Measurements from ENCODE around the gene TAS2R4. TPM values are rescaled to one million over a fixed set of nuclear protein-coding genes. Genes with fewer than 3 reads are reported as not detected.

TAS2R4 gene
- total RNA-seq, 1 experiment from 2014 or later, result 1.2 TPM

DNA sequence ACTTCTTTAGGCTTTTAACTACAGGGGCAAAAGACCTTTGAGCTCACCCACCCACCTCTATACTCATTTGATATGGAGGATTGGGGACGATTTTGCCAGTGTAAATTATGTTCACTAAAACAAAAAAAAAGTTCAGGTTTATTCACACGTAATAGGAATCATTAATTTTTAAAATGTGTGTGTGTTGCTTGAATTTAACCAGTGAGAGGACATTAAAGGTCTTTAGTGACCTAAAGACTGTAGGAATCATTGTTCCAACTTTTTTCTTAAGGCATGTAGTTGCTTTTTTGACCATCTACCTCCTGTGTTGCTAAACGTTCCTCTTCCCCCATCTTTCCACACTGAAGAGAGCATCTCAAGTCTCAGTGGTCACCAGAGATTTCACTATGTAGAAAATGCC is 37.2 kb upstream of the TAS2R4 start:
- Histone ChIP-seq H2AFZ (ENCODE audit: low read depth, low read length, poor library complexity, severe bottlenecking) (no peak overlapping the region), H3K9me2 (ENCODE audit: insufficient read depth) (no peaks in the 10 kb centered on the region), H3K9ac (ENCODE audit: low read length) (peak overlapping the region; percentile 89), H3K27ac (ENCODE audit: low read depth, low read length) (no peak overlapping the region), H3K9me3 (ENCODE audit: control insufficient read depth in 1 of 2, insufficient read depth in 1 of 2, low read depth in 1 of 2, low read length in 2 of 2) (no peaks in the 10 kb centered on the region), H3K4me3 (replicated peaks in 1 of 2; ENCODE audit: low read depth in 1 of 2, low read length in 2 of 2) (peak overlapping the region; percentile 86 to 88), H3K79me2 (ENCODE audit: insufficient read depth, low read length) (peaks cover 61% of the 10 kb centered on the region), H3K4me1 (ENCODE audit: control insufficient read depth in 1 of 2, insufficient read depth in 2 of 2, low read length in 2 of 2) (peaks cover 4 to 13% of the 10 kb centered on the region in 2 experiments; a peak in 3 of 4 replicates), H3K4me2 (ENCODE audit: low read length) (peak overlapping the region; percentile 84), H3K27me3 (ENCODE audit: insufficient read depth, low read length) (no peaks in the 10 kb centered on the region), H3K36me3 (ENCODE audit: control insufficient read depth in 1 of 2, insufficient read depth in 2 of 2, low read length in 2 of 2) (peaks cover 35 to 36% of the 10 kb centered on the region in 2 experiments), H4K20me1 (ENCODE audit: insufficient read depth) (peaks cover 6% of the 10 kb centered on the region; the same call in 1 of the 2 replicates)
- ChIA-PET CTCF (interaction anchor here (1.5 to 1.6 kb wide), 2 partner anchors 17 to 31 kb away, joined by 3 to 4 read pairs; partner anchors contain the start of gene WEE2), RAD21 (ENCODE audit: low non-redundant PET in 1 of 2, low total read pairs in 2 of 2, uncharacterized antibody in 2 of 2, unreplicated experiment in 2 of 2) (no interaction called here), POLR2A (no interaction called here)
- no peak for DNase-seq (ENCODE audit: low read depth, low spot score)
- no peak for ATAC-seq
- no TSS peak for BruUV-seq (replicated peaks)
- TF ChIP-seq SP1 (IDR thresholded peaks at IDR 0.05; ENCODE audit: low read depth) (no peak), RAD21 (IDR thresholded peaks at IDR 0.05; ENCODE audit: low read depth) (no peak), JUND (IDR thresholded peaks at IDR 0.05) (no peak), CEBPB (IDR thresholded peaks at IDR 0.05; ENCODE audit: low read depth) (no peak), POLR2AphosphoS5 (IDR thresholded peaks at IDR 0.05; ENCODE audit: low read depth, low read length) (no peak), POLR2A (IDR thresholded peaks at IDR 0.05; ENCODE audit: borderline replicate concordance, extremely low read depth, insufficient read depth, insufficient read length) (no peak)
- intact Hi-C loops (cut with micrococcal nuclease), result loop anchor here (2.0 to 10.0 kb wide), 2 partner anchors 184 to 724 kb away; partner anchors contain the start of genes AGK and MRPS33

DNA sequence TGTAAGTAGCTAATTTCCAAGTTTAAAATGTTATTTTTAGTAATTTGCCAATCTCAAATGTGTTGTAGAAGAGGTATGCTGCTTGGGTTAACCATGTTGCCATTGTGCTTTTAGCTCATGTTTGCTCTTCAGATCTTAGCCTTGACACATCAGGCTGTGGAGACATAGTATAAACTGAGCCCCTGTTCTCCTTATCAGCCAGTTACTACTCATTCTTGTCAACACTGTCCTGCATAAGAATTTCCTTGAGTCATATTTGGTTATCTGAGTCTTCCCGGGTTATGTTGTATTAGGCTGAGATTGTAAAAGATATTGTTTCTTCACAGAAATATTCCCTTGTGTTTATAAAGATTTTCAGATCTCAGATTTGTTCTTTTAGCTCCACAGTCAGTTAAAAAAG is 34.2 kb upstream of the TAS2R4 start:
- no peaks in the 10 kb centered on the region for H3K9me2 ChIP-seq (ENCODE audit: insufficient read depth)
- no peak overlapping the region for H3K4me2 ChIP-seq (ENCODE audit: low read length)
- peaks cover 87% of the 10 kb centered on the region for H3K79me2 ChIP-seq (ENCODE audit: insufficient read depth, low read length)
- peaks cover 58 to 62% of the 10 kb centered on the region in 2 experiments for H3K36me3 ChIP-seq (ENCODE audit: control insufficient read depth in 1 of 2, insufficient read depth in 2 of 2, low read length in 2 of 2)
- no peaks in the 10 kb centered on the region for H3K9me3 ChIP-seq (ENCODE audit: control insufficient read depth in 1 of 2, insufficient read depth in 1 of 2, low read depth in 1 of 2, low read length in 2 of 2)
- ChIA-PET RAD21 (ENCODE audit: low non-redundant PET in 1 of 2, low total read pairs in 2 of 2, uncharacterized antibody in 2 of 2, unreplicated experiment in 2 of 2) (no interaction called here), CTCF (no interaction called here), POLR2A (no interaction called here)
- ATAC-seq, result no peak
- H3K4me3 ChIP-seq (replicated peaks in 1 of 2; ENCODE audit: low read depth in 1 of 2, low read length in 2 of 2), result no peak overlapping the region
- intact Hi-C loops (cut with micrococcal nuclease), result no loop called here
- peaks cover 6% of the 10 kb centered on the region; the same call in 1 of the 2 replicates for H4K20me1 ChIP-seq (ENCODE audit: insufficient read depth)
- BruUV-seq (replicated peaks), result no TSS peak
- no peak overlapping the region for H3K9ac ChIP-seq (ENCODE audit: low read length)
- H3K4me1 ChIP-seq (ENCODE audit: control insufficient read depth in 1 of 2, insufficient read depth in 2 of 2, low read length in 2 of 2), result peaks cover 4 to 8% of the 10 kb centered on the region in 2 experiments; a peak in 3 of 4 replicates
- no peak for DNase-seq (ENCODE audit: low read depth, low spot score)
- no peaks in the 10 kb centered on the region for H3K27me3 ChIP-seq (ENCODE audit: insufficient read depth, low read length)
- H3K27ac ChIP-seq (ENCODE audit: low read depth, low read length), result no peak overlapping the region
- H2AFZ ChIP-seq (ENCODE audit: low read depth, low read length, poor library complexity, severe bottlenecking), result no peak overlapping the region
- TF ChIP-seq POLR2AphosphoS5 (IDR thresholded peaks at IDR 0.05; ENCODE audit: low read depth, low read length) (no peak), SP1 (IDR thresholded peaks at IDR 0.05; ENCODE audit: low read depth) (no peak), FOSL1 (IDR thresholded peaks at IDR 0.05; ENCODE audit: low read depth) (no peak), EZH2phosphoT487 (IDR thresholded peaks at IDR 0.05; ENCODE audit: borderline replicate concordance) (no peak), ZNF274 (IDR thresholded peaks at IDR 0.05; ENCODE audit: low read depth, low read length) (no peak), CEBPB (IDR thresholded peaks at IDR 0.05; ENCODE audit: low read depth) (no peak), YY1 (IDR thresholded peaks at IDR 0.05; ENCODE audit: extremely low read depth, insufficient replicate concordance, low read depth, low read length) (no peak), SIN3A (IDR thresholded peaks at IDR 0.05; ENCODE audit: low read depth) (no peak), POLR2A (IDR thresholded peaks at IDR 0.05; ENCODE audit: borderline replicate concordance, extremely low read depth, insufficient read depth, insufficient read length) (no peak), CBX3 (IDR thresholded peaks at IDR 0.05; ENCODE audit: low read depth) (no peak), SRF (IDR thresholded peaks at IDR 0.05; ENCODE audit: low read depth) (no peak)
- TF ChIP-seq, protein P1, sequence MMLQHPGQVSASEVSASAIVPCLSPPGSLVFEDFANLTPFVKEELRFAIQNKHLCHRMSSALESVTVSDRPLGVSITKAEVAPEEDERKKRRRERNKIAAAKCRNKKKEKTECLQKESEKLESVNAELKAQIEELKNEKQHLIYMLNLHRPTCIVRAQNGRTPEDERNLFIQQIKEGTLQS (IDR thresholded peaks at IDR 0.05), result no peak
- TF ChIP-seq, protein P2, sequence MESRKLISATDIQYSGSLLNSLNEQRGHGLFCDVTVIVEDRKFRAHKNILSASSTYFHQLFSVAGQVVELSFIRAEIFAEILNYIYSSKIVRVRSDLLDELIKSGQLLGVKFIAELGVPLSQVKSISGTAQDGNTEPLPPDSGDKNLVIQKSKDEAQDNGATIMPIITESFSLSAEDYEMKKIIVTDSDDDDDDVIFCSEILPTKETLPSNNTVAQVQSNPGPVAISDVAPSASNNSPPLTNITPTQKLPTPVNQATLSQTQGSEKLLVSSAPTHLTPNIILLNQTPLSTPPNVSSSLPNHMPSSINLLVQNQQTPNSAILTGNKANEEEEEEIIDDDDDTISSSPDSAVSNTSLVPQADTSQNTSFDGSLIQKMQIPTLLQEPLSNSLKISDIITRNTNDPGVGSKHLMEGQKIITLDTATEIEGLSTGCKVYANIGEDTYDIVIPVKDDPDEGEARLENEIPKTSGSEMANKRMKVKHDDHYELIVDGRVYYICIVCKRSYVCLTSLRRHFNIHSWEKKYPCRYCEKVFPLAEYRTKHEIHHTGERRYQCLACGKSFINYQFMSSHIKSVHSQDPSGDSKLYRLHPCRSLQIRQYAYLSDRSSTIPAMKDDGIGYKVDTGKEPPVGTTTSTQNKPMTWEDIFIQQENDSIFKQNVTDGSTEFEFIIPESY (IDR thresholded peaks at IDR 0.05; ENCODE audit: extremely low read depth, insufficient replicate concordance, low read length), result no peak
- TF ChIP-seq, protein P3, sequence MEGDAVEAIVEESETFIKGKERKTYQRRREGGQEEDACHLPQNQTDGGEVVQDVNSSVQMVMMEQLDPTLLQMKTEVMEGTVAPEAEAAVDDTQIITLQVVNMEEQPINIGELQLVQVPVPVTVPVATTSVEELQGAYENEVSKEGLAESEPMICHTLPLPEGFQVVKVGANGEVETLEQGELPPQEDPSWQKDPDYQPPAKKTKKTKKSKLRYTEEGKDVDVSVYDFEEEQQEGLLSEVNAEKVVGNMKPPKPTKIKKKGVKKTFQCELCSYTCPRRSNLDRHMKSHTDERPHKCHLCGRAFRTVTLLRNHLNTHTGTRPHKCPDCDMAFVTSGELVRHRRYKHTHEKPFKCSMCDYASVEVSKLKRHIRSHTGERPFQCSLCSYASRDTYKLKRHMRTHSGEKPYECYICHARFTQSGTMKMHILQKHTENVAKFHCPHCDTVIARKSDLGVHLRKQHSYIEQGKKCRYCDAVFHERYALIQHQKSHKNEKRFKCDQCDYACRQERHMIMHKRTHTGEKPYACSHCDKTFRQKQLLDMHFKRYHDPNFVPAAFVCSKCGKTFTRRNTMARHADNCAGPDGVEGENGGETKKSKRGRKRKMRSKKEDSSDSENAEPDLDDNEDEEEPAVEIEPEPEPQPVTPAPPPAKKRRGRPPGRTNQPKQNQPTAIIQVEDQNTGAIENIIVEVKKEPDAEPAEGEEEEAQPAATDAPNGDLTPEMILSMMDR (IDR thresholded peaks at IDR 0.05 in 2 of 3, conservative IDR thresholded peaks at IDR 0.05 in 1 of 3; ENCODE audit: borderline replicate concordance in 1 of 3, insufficient read depth in 1 of 3, low read depth in 2 of 3, low read length in 2 of 3), result no peak
- TF ChIP-seq, protein P4, sequence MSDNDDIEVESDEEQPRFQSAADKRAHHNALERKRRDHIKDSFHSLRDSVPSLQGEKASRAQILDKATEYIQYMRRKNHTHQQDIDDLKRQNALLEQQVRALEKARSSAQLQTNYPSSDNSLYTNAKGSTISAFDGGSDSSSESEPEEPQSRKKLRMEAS (IDR thresholded peaks at IDR 0.05), result no peak

Data from HCT116 (cell line).